ENCODE data around the gene RAB3GAP2.
"Not testable (repeated sequence)": the region's sequence is repeated elsewhere in the genome, so short reads cannot be mapped to it uniquely, and the experiment has no call there.

Gene RAB3GAP2

GRCh38 chr1:220272047-220272840 is at the start of gene RAB3GAP2:
TSS of gene RAB3GAP2 (minus strand) at chr1:220272453. CDS start at chr1:220272337, 116 bp downstream.
- DNase-seq (ENCODE audit: low read depth): peak; percentile 91

GRCh38 chr1:220321758-220322157 is 49.5 kb upstream of the RAB3GAP2 start:
- DNase-seq (ENCODE audit: low read depth): no peak

GRCh38 chr1:220320709-220321108 is 48.5 kb upstream of the RAB3GAP2 start:
- DNase-seq (ENCODE audit: low read depth): no peak

- DNase-seq (ENCODE audit: low read depth): no peak
These were observed 46.4 kb upstream of the RAB3GAP2 start for GRCh38 chr1:220318673-220319072.

- no peak for DNase-seq (ENCODE audit: low read depth)
These were observed 44.9 kb upstream of the RAB3GAP2 start for GRCh38 chr1:220317161-220317560.

GRCh38 chr1:220316305-220316704 is 44.1 kb upstream of the RAB3GAP2 start:
- no peak for DNase-seq (ENCODE audit: low read depth)

GRCh38 chr1:220315070-220315839 is 43.0 kb upstream of the RAB3GAP2 start:
- DNase-seq (ENCODE audit: low read depth): no peak

- no peak for DNase-seq (ENCODE audit: low read depth)
These were observed 41.3 kb upstream of the RAB3GAP2 start for GRCh38 chr1:220313576-220313975.

GRCh38 chr1:220310147-220310546 is 37.9 kb upstream of the RAB3GAP2 start:
- not testable (repeated sequence) for DNase-seq (ENCODE audit: low read depth)

GRCh38 chr1:220307607-220308006 is 35.4 kb upstream of the RAB3GAP2 start:
- DNase-seq (ENCODE audit: low read depth): no peak

- no peak for DNase-seq (ENCODE audit: low read depth)
These were observed 34.1 kb upstream of the RAB3GAP2 start for GRCh38 chr1:220306339-220306738.

- no peak for DNase-seq (ENCODE audit: low read depth)
These were observed 31.6 kb upstream of the RAB3GAP2 start for GRCh38 chr1:220303871-220304270.

GRCh38 chr1:220301630-220302029 is 29.4 kb upstream of the RAB3GAP2 start:
- DNase-seq (ENCODE audit: low read depth): no peak

- DNase-seq (ENCODE audit: low read depth): no peak
These were observed 28.3 kb upstream of the RAB3GAP2 start for GRCh38 chr1:220300442-220301121.

- no peak for DNase-seq (ENCODE audit: low read depth)
These were observed 27.1 kb upstream of the RAB3GAP2 start for GRCh38 chr1:220299337-220299736.

- DNase-seq (ENCODE audit: low read depth): no peak
These were observed 26.4 kb upstream of the RAB3GAP2 start for GRCh38 chr1:220298470-220299205.

GRCh38 chr1:220296981-220297380 is 24.7 kb upstream of the RAB3GAP2 start:
- DNase-seq (ENCODE audit: low read depth): no peak

- DNase-seq (ENCODE audit: low read depth): no peak
These were observed 22.6 kb upstream of the RAB3GAP2 start for GRCh38 chr1:220294846-220295301.

GRCh38 chr1:220291580-220291979 is 19.3 kb upstream of the RAB3GAP2 start:
- DNase-seq (ENCODE audit: low read depth): no peak

- no peak for DNase-seq (ENCODE audit: low read depth)
These were observed 18.0 kb upstream of the RAB3GAP2 start for GRCh38 chr1:220290140-220290761.

- DNase-seq (ENCODE audit: low read depth): no peak
These were observed 14.9 kb upstream of the RAB3GAP2 start for GRCh38 chr1:220287129-220287528.
